ENCODE data around the gene SUGCT.

GRCh38 chr7:40638545-40639320 lies 503.9 kb downstream of the SUGCT start:
- no peak for TF ChIP-seq CTCF (conservative IDR thresholded peaks at IDR 0.05; ENCODE audit: low read depth, low read length)
- TF ChIP-seq EZH2 (IDR thresholded peaks at IDR 0.05; ENCODE audit: borderline replicate concordance, low read depth, low read length, poor library complexity, severe bottlenecking) = no peak

All from A673 (cell line).